ENCODE measurements around the gene ARHGEF1. TPM values are rescaled to one million over a fixed set of nuclear protein-coding genes. Genes with fewer than 3 reads are reported as not detected.
A peak's percentile ranks its signal among the peaks of the same experiment; 100 is the strongest.

The ARHGEF1 gene
- total RNA-seq, 1 experiment from 2014 or later: 163 TPM

GRCh38 chr19:41859618-41860418, 23.2 kb upstream of the ARHGEF1 start, which contains the start of gene RPS19:
Gene RPS19, plus strand, starts transcription at chr19:41860255. Its CDS starts 520 bp downstream, at chr19:41860775.
- H3K4me1 Mint-ChIP-seq (ENCODE audit: low read depth, unreplicated experiment): peaks cover 34% of the 10 kb centered on the region
- peak within 1 kb of the TSS; percentile 80 for H3K4me3 Mint-ChIP-seq (ENCODE audit: low read depth, unreplicated experiment)
- BruUV-seq (replicated peaks): no TSS peak
- intact Hi-C loops (cut with micrococcal nuclease; ENCODE audit: unreplicated experiment): no loop called here
- DNase-seq: peak; percentile 98
- CTCF ChIA-PET: interaction anchor here (0.6 to 2.5 kb wide), 13 partner anchors 9 to 734 kb away, joined by 3 to 11 read pairs (median 5); no protein-coding TSS in a partner anchor
- peak within 1 kb of the TSS; percentile 86 for H3K27ac Mint-ChIP-seq (ENCODE audit: unreplicated experiment)
- H3K9me3 Mint-ChIP-seq (ENCODE audit: low read depth, unreplicated experiment): no peaks in the 10 kb centered on the region
- H3K27me3 Mint-ChIP-seq (ENCODE audit: unreplicated experiment): peaks cover 8% of the 10 kb centered on the region
- peak; percentile 87 for TF ChIP-seq CTCF (IDR thresholded peaks at IDR 0.05; ENCODE audit: unreplicated experiment)
- H3K36me3 Mint-ChIP-seq (ENCODE audit: insufficient read depth, unreplicated experiment): peaks cover 57% of the 10 kb centered on the region

GRCh38 chr19:41860419-41861115, 22.4 kb upstream of the ARHGEF1 start:
- Mint-ChIP-seq H3K27ac (ENCODE audit: unreplicated experiment) (peak overlapping the region; percentile 86), H3K27me3 (ENCODE audit: unreplicated experiment) (peaks cover under 1% of the 10 kb centered on the region), H3K4me1 (ENCODE audit: low read depth, unreplicated experiment) (peaks cover 34% of the 10 kb centered on the region), H3K4me3 (ENCODE audit: low read depth, unreplicated experiment) (peak overlapping the region; percentile 80), H3K9me3 (ENCODE audit: low read depth, unreplicated experiment) (no peaks in the 10 kb centered on the region), H3K36me3 (ENCODE audit: insufficient read depth, unreplicated experiment) (peaks cover 65% of the 10 kb centered on the region)
- DNase-seq: no peak
- CTCF ChIA-PET: interaction anchor here (1.2 to 2.5 kb wide), 8 partner anchors 10 to 174 kb away, joined by 3 to 11 read pairs (median 8); no protein-coding TSS in a partner anchor
- intact Hi-C loops (cut with micrococcal nuclease; ENCODE audit: unreplicated experiment): no loop called here
- BruUV-seq (replicated peaks): no TSS peak
- no peak for TF ChIP-seq CTCF (IDR thresholded peaks at IDR 0.05; ENCODE audit: unreplicated experiment)

GRCh38 chr19:41861116-41861768, 21.7 kb upstream of the ARHGEF1 start:
- Mint-ChIP-seq H3K4me3 (ENCODE audit: low read depth, unreplicated experiment) (peak overlapping the region; percentile 80), H3K9me3 (ENCODE audit: low read depth, unreplicated experiment) (no peaks in the 10 kb centered on the region), H3K27me3 (ENCODE audit: unreplicated experiment) (no peaks in the 10 kb centered on the region), H3K36me3 (ENCODE audit: insufficient read depth, unreplicated experiment) (peaks cover 72% of the 10 kb centered on the region), H3K27ac (ENCODE audit: unreplicated experiment) (peak overlapping the region; percentile 86), H3K4me1 (ENCODE audit: low read depth, unreplicated experiment) (peaks cover 38% of the 10 kb centered on the region)
- no peak for TF ChIP-seq CTCF (IDR thresholded peaks at IDR 0.05; ENCODE audit: unreplicated experiment)
- BruUV-seq (replicated peaks): no TSS peak
- DNase-seq: no peak
- CTCF ChIA-PET: interaction anchor here (1.9 to 2.5 kb wide), 3 partner anchors 9 to 27 kb away, joined by 5 to 11 read pairs (median 10); no protein-coding TSS in a partner anchor
- intact Hi-C loops (cut with micrococcal nuclease; ENCODE audit: unreplicated experiment): no loop called here

GRCh38 chr19:41861846-41862245, 21.1 kb upstream of the ARHGEF1 start:
- H3K9me3 Mint-ChIP-seq (ENCODE audit: low read depth, unreplicated experiment): no peaks in the 10 kb centered on the region
- intact Hi-C loops (cut with micrococcal nuclease; ENCODE audit: unreplicated experiment): no loop called here
- peak overlapping the region; percentile 80 for H3K4me3 Mint-ChIP-seq (ENCODE audit: low read depth, unreplicated experiment)
- peak overlapping the region; percentile 86 for H3K27ac Mint-ChIP-seq (ENCODE audit: unreplicated experiment)
- peaks cover 78% of the 10 kb centered on the region for H3K36me3 Mint-ChIP-seq (ENCODE audit: insufficient read depth, unreplicated experiment)
- no TSS peak for BruUV-seq (replicated peaks)
- CTCF ChIA-PET: interaction anchor here (2.5 kb wide), 1 partner anchor 26 kb away, joined by 10 read pairs; no protein-coding TSS in a partner anchor
- H3K27me3 Mint-ChIP-seq (ENCODE audit: unreplicated experiment): no peaks in the 10 kb centered on the region
- DNase-seq: no peak
- H3K4me1 Mint-ChIP-seq (ENCODE audit: low read depth, unreplicated experiment): peaks cover 42% of the 10 kb centered on the region
- TF ChIP-seq CTCF (IDR thresholded peaks at IDR 0.05; ENCODE audit: unreplicated experiment): no peak
